H1 (cell line): ENCODE measurements around the gene GRIK2. TPM values are rescaled to one million over a fixed set of nuclear protein-coding genes. Genes with fewer than 3 reads are reported as not detected.

ENCODE experiments used
- CTCF ChIA-PET: fragments of 300-600 bp; sonication (Branson Sonifier 250); formaldehyde crosslinking; loops from one replicate; lab custom pipeline; 2021; ENCODE audit not compliant: partially characterized antibody; lab: Charles Lee
- POLR2A ChIA-PET: fragments of 300-600 bp; sonication (Branson Sonifier 250); formaldehyde crosslinking; loops from one replicate; lab custom pipeline; 2021; ENCODE audit warnings: inconsistent platforms; ENCODE audit not compliant: partially characterized antibody; lab: Charles Lee
- DNase-seq, 2 experiments: peaks; one replicate each; pipeline versions ENCODE4 v3.0.0 to v3.0.0-alpha.2; 2010 to 2022; ENCODE audit warnings: low spot score in 2 of 2, low read depth in 1 of 2, mixed read lengths in 1 of 2
- FAIRE-seq: peaks from 2 replicates; lab custom pipeline; 2011; peaks lifted over from hg19 to GRCh38; lab: Jason Lieb, UNC
- H2AFZ ChIP-seq: 2 replicates; pipeline ENCODE4 v1.8.1; 2012; ENCODE audit warnings: low read length, inconsistent platforms
- H2AK5ac ChIP-seq: 2 replicates; pipeline ENCODE4 v1.6.1; 2013; ENCODE audit warnings: low read depth, low read length
- H2BK120ac ChIP-seq: replicated peaks from 2 replicates; pipeline ENCODE3; 2013; ENCODE audit warnings: low read depth, low read length, inconsistent platforms
- H2BK12ac ChIP-seq: 2 replicates; pipeline ENCODE4 v1.6.1; 2013; ENCODE audit warnings: low read depth, low read length
- H2BK15ac ChIP-seq: 2 replicates; pipeline ENCODE4 v1.6.1; 2013; ENCODE audit warnings: low read length
- H2BK20ac ChIP-seq: 2 replicates; pipeline ENCODE4 v1.6.1; 2013; ENCODE audit warnings: low read length
- H2BK5ac ChIP-seq: 2 replicates; pipeline ENCODE4 v1.6.1; 2013; ENCODE audit warnings: low read depth, low read length
- H3K14ac ChIP-seq: 2 replicates; pipeline ENCODE4 v1.6.1; 2013; ENCODE audit warnings: inconsistent platforms; ENCODE audit not compliant: insufficient read length
- H3K18ac ChIP-seq: 2 replicates; pipeline ENCODE4 v1.6.1; 2013; ENCODE audit warnings: low read length; ENCODE audit errors: extremely low read depth
- H3K23ac ChIP-seq: 2 replicates; pipeline ENCODE4 v1.6.1; 2013; ENCODE audit warnings: inconsistent platforms; ENCODE audit not compliant: insufficient read length
- H3K23me2 ChIP-seq: 2 replicates; pipeline ENCODE4 v1.6.1; 2013; ENCODE audit warnings: low read depth, low read length
- H3K27ac ChIP-seq: 2 replicates; pipeline ENCODE4 v1.6.1; 2011; ENCODE audit warnings: low read depth, low read length, inconsistent platforms
- H3K27me3 ChIP-seq, 4 experiments: replicated peaks in 1 of 4; 1 replicate in 1 of 4; 2 replicates in 3 of 4; pipeline versions ENCODE4 v1.6.1 to v1.8.1; 2011 to 2013; ENCODE audit warnings: low read length in 3 of 4, mild to moderate bottlenecking in 3 of 4, inconsistent platforms in 2 of 4, mixed read lengths in 2 of 4, moderate library complexity in 1 of 4; ENCODE audit not compliant: control insufficient read depth in 3 of 4, insufficient read depth in 3 of 4; ENCODE audit errors: extremely low read depth in 1 of 4
- H3K36me3 ChIP-seq, 4 experiments: 2 replicates each; pipeline versions ENCODE4 v1.6.1 to v1.8.1; 2011 to 2013; ENCODE audit warnings: mild to moderate bottlenecking in 4 of 4, low read length in 3 of 4, moderate library complexity in 2 of 4, control low read depth in 1 of 4, inconsistent platforms in 1 of 4; ENCODE audit not compliant: insufficient read depth in 4 of 4, control insufficient read depth in 2 of 4
- H3K4ac ChIP-seq: replicated peaks from 2 replicates; pipeline ENCODE3; 2013; ENCODE audit warnings: low read length, low read depth, mixed read lengths, inconsistent platforms; ENCODE audit not compliant: insufficient read length
- H3K4me1 ChIP-seq, 4 experiments: replicated peaks in 1 of 4; 1 replicate in 1 of 4; 2 replicates in 3 of 4; pipeline versions ENCODE4 v1.6.1 to v1.8.1; 2011 to 2013; ENCODE audit warnings: low read length in 3 of 4, inconsistent platforms in 2 of 4, mixed read lengths in 1 of 4; ENCODE audit not compliant: insufficient read depth in 4 of 4, control insufficient read depth in 3 of 4
- H3K4me2 ChIP-seq, 2 experiments: 2 replicates each; pipeline versions ENCODE4 v1.6.1 to v1.8.1; 2011 to 2013; ENCODE audit warnings: low read depth in 2 of 2, low read length in 2 of 2, control low read depth in 1 of 2, inconsistent platforms in 1 of 2, mild to moderate bottlenecking in 1 of 2; ENCODE audit not compliant: insufficient read depth in 1 of 2
- H3K4me3 ChIP-seq, 4 experiments: fragments of 200-600, 300-600 bp in 1 of 4; sonication (generic), shearing (Covaris generic), sonication (Bioruptor Twin) in 1 of 4; 2 replicates each; pipeline versions ENCODE4 v1.5.1 to v1.8.1; 2011 to 2016; ENCODE audit warnings: low read length in 4 of 4, low read depth in 3 of 4, control low read depth in 2 of 4, inconsistent platforms in 2 of 4, mild to moderate bottlenecking in 2 of 4, mixed read lengths in 1 of 4, moderate library complexity in 1 of 4; ENCODE audit not compliant: insufficient read depth in 2 of 4; ENCODE audit errors: extremely low read depth in 1 of 4
- H3K56ac ChIP-seq: replicated peaks from 2 replicates; pipeline ENCODE3; 2013; ENCODE audit warnings: low read depth, mild to moderate bottlenecking, mixed read lengths, low read length, inconsistent platforms; ENCODE audit not compliant: insufficient read length
- H3K79me1 ChIP-seq: 2 replicates; pipeline ENCODE4 v1.6.1; 2013; ENCODE audit warnings: low read depth, low read length, control low read depth
- H3K79me2 ChIP-seq, 2 experiments: 2 replicates each; pipeline versions ENCODE4 v1.6.1 to v1.8.1; 2012 to 2013; ENCODE audit warnings: low read length in 2 of 2, mild to moderate bottlenecking in 2 of 2, inconsistent platforms in 1 of 2; ENCODE audit not compliant: insufficient read depth in 2 of 2, control insufficient read depth in 1 of 2
- H3K9ac ChIP-seq, 4 experiments: replicated peaks in 1 of 4; 1 replicate in 1 of 4; 2 replicates in 3 of 4; pipeline versions ENCODE4 v1.6.1 to v1.8.1; 2011 to 2013; ENCODE audit warnings: low read depth in 3 of 4, low read length in 3 of 4, control low read depth in 2 of 4, mild to moderate bottlenecking in 2 of 4, moderate library complexity in 2 of 4, inconsistent platforms in 1 of 4; ENCODE audit errors: extremely low read depth in 1 of 4
- H3K9me3 ChIP-seq, 2 experiments: 2 replicates each; pipeline versions ENCODE4 v1.6.1 to v1.8.1; 2012 to 2013; ENCODE audit warnings: mild to moderate bottlenecking in 2 of 2, moderate library complexity in 2 of 2, control low read depth in 1 of 2, inconsistent platforms in 1 of 2, low read depth in 1 of 2, low read length in 1 of 2, mixed read lengths in 1 of 2; ENCODE audit not compliant: insufficient read depth in 2 of 2
- H4K20me1 ChIP-seq, 2 experiments: replicated peaks in 1 of 2; 2 replicates each; pipeline versions ENCODE3 to v1.8.1; 2011 to 2013; ENCODE audit warnings: inconsistent platforms in 2 of 2, low read length in 2 of 2, mild to moderate bottlenecking in 1 of 2; ENCODE audit not compliant: insufficient read depth in 2 of 2, control insufficient read depth in 1 of 2
- H4K5ac ChIP-seq: 2 replicates; pipeline ENCODE4 v1.6.1; 2013; ENCODE audit warnings: low read length, low read depth, mixed read lengths, inconsistent platforms; ENCODE audit not compliant: insufficient read length
- H4K8ac ChIP-seq: 2 replicates; pipeline ENCODE4 v1.8.0; 2013; ENCODE audit warnings: mild to moderate bottlenecking, moderate library complexity, low read length, inconsistent platforms; ENCODE audit not compliant: insufficient read depth; ENCODE audit errors: extremely low read depth
- H4K91ac ChIP-seq: replicated peaks from 2 replicates; pipeline ENCODE3; 2013; ENCODE audit warnings: low read length, mixed read lengths, inconsistent platforms; ENCODE audit not compliant: insufficient read length
- BRCA1 ChIP-seq: IDR thresholded peaks from 2 replicates; pipeline ENCODE4 v1.6.1; 2012; ENCODE audit warnings: low read depth, low read length, improper control_type of control experiment
- CEBPB ChIP-seq: IDR thresholded peaks from 2 replicates; pipeline ENCODE4 v1.6.1; 2012; ENCODE audit warnings: low read depth, low read length
- FOSL1 ChIP-seq: IDR thresholded peaks from 2 replicates; pipeline ENCODE4 v1.6.1; 2011; ENCODE audit warnings: mild to moderate bottlenecking, low read depth, low read length, moderate library complexity; ENCODE audit not compliant: insufficient read depth
- KDM5A ChIP-seq: fragments of 200-600 bp; IDR thresholded peaks from 2 replicates; pipeline ENCODE4 v1.7.1; 2012; ENCODE audit warnings: mild to moderate bottlenecking, low read length, inconsistent platforms, mixed read lengths
- RNF2 ChIP-seq: fragments of 200-900, 300-1000 bp; sonication (generic); IDR thresholded peaks from 2 replicates; pipeline ENCODE4 v1.7.1; 2016; ENCODE audit warnings: borderline replicate concordance, low read depth, mild to moderate bottlenecking, antibody characterized with exemption, low read length; ENCODE audit not compliant: poor library complexity, severe bottlenecking; ENCODE audit errors: missing control alignments
- TAF1 ChIP-seq: IDR thresholded peaks from 2 replicates; pipeline ENCODE4 v1.6.1; 2011; ENCODE audit warnings: mild to moderate bottlenecking, low read depth, low read length
- YY1 ChIP-seq: IDR thresholded peaks from 2 replicates; pipeline ENCODE4 v1.6.1; 2011; ENCODE audit warnings: low read depth, mild to moderate bottlenecking, low read length
- WGBS, 2 experiments: shearing (Covaris generic) in 1 of 2; methylation state at CpG; one replicate each; pipeline versions ENCODE4 v1.1.6 to v1.1.7; 2013 to 2015; ENCODE audit warnings: low lambda C conversion rate in 2 of 2, mixed read lengths in 2 of 2, inconsistent platforms in 1 of 2, low coverage in 1 of 2, missing lambda C conversion rate in 1 of 2; ENCODE audit not compliant: insufficient replicate concordance in 2 of 2, insufficient coverage in 1 of 2, insufficient read length in 1 of 2; ENCODE audit errors: extremely low coverage in 1 of 2, missing lambda C conversion rate in 1 of 2; 5-methylcytosine and 5-hydroxymethylcytosine counted together
- polyA plus RNA-seq, 7 experiments: library from polyadenylated mRNA; depleted of rRNA in 3 of 7; stranded (reverse) in 5 of 7; unstranded in 2 of 7; fragments of >200 nt in 5 of 7; fragments of 200-250 nt in 2 of 7; gene quantifications; 1 replicate in 5 of 7; 2 replicates in 1 of 7; 4 replicates in 1 of 7; pipeline versions ENCODE4 v1.2.1 to v1.2.3, GENCODE V29; 2011 to 2013; ENCODE audit warnings: missing spikeins in 2 of 7, mixed read lengths in 2 of 7
- total RNA-seq: library from RNA; stranded (reverse); fragmentation: NEBNext Ultra II Directional; extraction: Animal tissue kit (Norgen Biotek cat#: 25700); gene quantifications from 2 replicates; pipeline ENCODE4 v1.2.1, GENCODE V29; 2021
- TF ChIP-seq, protein P1 (sequence below): IDR thresholded peaks from 2 replicates; pipeline ENCODE4 v1.6.1; 2011; ENCODE audit warnings: low read length, improper control_type of control experiment
- TF ChIP-seq, protein P2 (sequence below): IDR thresholded peaks from 2 replicates; pipeline ENCODE4 v1.6.1; 2012; ENCODE audit warnings: inconsistent platforms
- TF ChIP-seq, protein P3 (sequence below): IDR thresholded peaks from 2 replicates; pipeline ENCODE4 v1.6.1; 2011; ENCODE audit warnings: low read depth, mild to moderate bottlenecking, low read length; ENCODE audit not compliant: insufficient read depth
- TF ChIP-seq, protein P4 (sequence below): IDR thresholded peaks from 2 replicates; pipeline ENCODE4 v1.6.1; 2012; ENCODE audit warnings: inconsistent platforms

The GRIK2 gene
- total and polyA plus RNA-seq, 2 of the 8 experiments (the other 6 are each of a cell fraction or from before 2014, with no cell fraction given), result 1.8 to 2.2 TPM

DNA sequence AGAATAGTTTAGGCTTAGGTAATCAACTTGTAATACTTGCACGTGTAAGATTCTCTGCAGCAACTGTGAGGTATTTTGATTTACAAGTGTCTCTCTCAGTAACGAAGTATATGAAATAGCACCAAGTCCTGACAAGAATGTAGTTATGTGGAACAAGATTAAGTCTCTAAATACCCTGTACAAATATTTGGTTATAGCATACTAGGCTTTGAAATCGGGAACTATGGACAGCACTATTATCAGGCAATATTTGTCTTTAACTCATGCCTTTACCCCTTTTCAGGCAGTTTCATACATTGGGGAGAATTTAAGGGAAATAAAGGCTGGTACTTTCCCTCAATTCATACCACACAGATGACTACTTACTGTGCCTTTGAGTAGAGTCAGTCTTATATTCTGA is 93.2 kb downstream of the GRIK2 start:
- H2BK5ac ChIP-seq, result no peak overlapping the region
- no peak overlapping the region for H2BK12ac ChIP-seq
- H3K14ac ChIP-seq, result no peak overlapping the region
- no peak overlapping the region for H3K4me2 ChIP-seq
- no peak overlapping the region for H4K91ac ChIP-seq
- H2AFZ ChIP-seq, result no peak overlapping the region
- no peaks in the 10 kb centered on the region for H3K79me2 ChIP-seq
- H3K27ac ChIP-seq, result no peak overlapping the region
- peaks cover 0 to 4% (median 0%) of the 10 kb centered on the region in 4 experiments; a peak in 2 of 7 replicates for H3K4me1 ChIP-seq
- no peak overlapping the region for H3K18ac ChIP-seq
- H4K5ac ChIP-seq, result no peak overlapping the region
- no peak overlapping the region for H3K9ac ChIP-seq
- H3K23me2 ChIP-seq, result no peaks in the 10 kb centered on the region
- H3K4me3 ChIP-seq, result no peak overlapping the region
- no peaks in the 10 kb centered on the region for H3K79me1 ChIP-seq
- H3K56ac ChIP-seq, result no peak overlapping the region
- DNase-seq (no peak), FAIRE-seq (no peak)
- no peaks in the 10 kb centered on the region for H4K20me1 ChIP-seq
- no peak overlapping the region for H2BK15ac ChIP-seq
- no peak overlapping the region for H2AK5ac ChIP-seq
- no peak overlapping the region for H3K4ac ChIP-seq
- ChIA-PET CTCF (no interaction called here), POLR2A (no interaction called here)
- no peak overlapping the region for H2BK120ac ChIP-seq
- no peak overlapping the region for H3K23ac ChIP-seq
- no peaks in the 10 kb centered on the region for H3K27me3 ChIP-seq
- H3K9me3 ChIP-seq, result no peaks in the 10 kb centered on the region
- no peak overlapping the region for H4K8ac ChIP-seq
- no peak overlapping the region for H2BK20ac ChIP-seq
- H3K36me3 ChIP-seq, result no peaks in the 10 kb centered on the region
- 88% methylated on average over 3 of the region's 3 CpGs; no CpG with 5 or more reads in 1 of the 2 experiments for WGBS, 2 experiments
- TF ChIP-seq, protein P1, sequence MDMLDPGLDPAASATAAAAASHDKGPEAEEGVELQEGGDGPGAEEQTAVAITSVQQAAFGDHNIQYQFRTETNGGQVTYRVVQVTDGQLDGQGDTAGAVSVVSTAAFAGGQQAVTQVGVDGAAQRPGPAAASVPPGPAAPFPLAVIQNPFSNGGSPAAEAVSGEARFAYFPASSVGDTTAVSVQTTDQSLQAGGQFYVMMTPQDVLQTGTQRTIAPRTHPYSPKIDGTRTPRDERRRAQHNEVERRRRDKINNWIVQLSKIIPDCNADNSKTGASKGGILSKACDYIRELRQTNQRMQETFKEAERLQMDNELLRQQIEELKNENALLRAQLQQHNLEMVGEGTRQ, result no peak
- TF ChIP-seq, protein P2, sequence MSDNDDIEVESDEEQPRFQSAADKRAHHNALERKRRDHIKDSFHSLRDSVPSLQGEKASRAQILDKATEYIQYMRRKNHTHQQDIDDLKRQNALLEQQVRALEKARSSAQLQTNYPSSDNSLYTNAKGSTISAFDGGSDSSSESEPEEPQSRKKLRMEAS, result no peak
- no peak for TF ChIP-seq BRCA1
- no peak for TF ChIP-seq CEBPB
- no peak for TF ChIP-seq TAF1
- no peak for TF ChIP-seq RNF2
- TF ChIP-seq YY1, result no peak
- TF ChIP-seq, protein P3, sequence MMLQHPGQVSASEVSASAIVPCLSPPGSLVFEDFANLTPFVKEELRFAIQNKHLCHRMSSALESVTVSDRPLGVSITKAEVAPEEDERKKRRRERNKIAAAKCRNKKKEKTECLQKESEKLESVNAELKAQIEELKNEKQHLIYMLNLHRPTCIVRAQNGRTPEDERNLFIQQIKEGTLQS, result no peak
- TF ChIP-seq, protein P4, sequence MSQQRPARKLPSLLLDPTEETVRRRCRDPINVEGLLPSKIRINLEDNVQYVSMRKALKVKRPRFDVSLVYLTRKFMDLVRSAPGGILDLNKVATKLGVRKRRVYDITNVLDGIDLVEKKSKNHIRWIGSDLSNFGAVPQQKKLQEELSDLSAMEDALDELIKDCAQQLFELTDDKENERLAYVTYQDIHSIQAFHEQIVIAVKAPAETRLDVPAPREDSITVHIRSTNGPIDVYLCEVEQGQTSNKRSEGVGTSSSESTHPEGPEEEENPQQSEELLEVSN, result no peak
- TF ChIP-seq KDM5A, result no peak
- no peak for TF ChIP-seq FOSL1
